Endodermal cell (in vitro differentiated cells): ENCODE data around the gene ATG10. TPM values are rescaled to one million over a fixed set of nuclear protein-coding genes. Genes with fewer than 3 reads are reported as not detected.
A peak's percentile ranks its signal among the peaks of the same experiment; 100 is the strongest.
"Not testable (repeated sequence)": the region's sequence is repeated elsewhere in the genome, so short reads cannot be mapped to it uniquely, and the experiment has no call there.

Source experiments
- DNase-seq: peaks from one replicate; pipeline ENCODE4 v3.0.0-alpha.2; 2017
- H3K27ac ChIP-seq: 2 replicates; pipeline ENCODE4 v1.5.1; 2013; ENCODE audit warnings: mild to moderate bottlenecking, low read depth, low read length, moderate library complexity
- H3K27me3 ChIP-seq: 2 replicates; pipeline ENCODE4 v1.6.1; 2013; ENCODE audit warnings: mild to moderate bottlenecking, low read length, moderate library complexity; ENCODE audit not compliant: insufficient read depth, control insufficient read depth, poor library complexity, severe bottlenecking
- H3K36me3 ChIP-seq: 2 replicates; pipeline ENCODE4 v1.7.0; 2013; ENCODE audit warnings: mild to moderate bottlenecking, low read length, moderate library complexity; ENCODE audit not compliant: control insufficient read depth, insufficient read depth
- H3K4me1 ChIP-seq: one replicate; pipeline ENCODE4 v1.7.0; 2013; ENCODE audit warnings: low read length; ENCODE audit not compliant: control insufficient read depth, insufficient read depth
- H3K4me3 ChIP-seq: 2 replicates; pipeline ENCODE4 v1.5.1; 2013; ENCODE audit warnings: mild to moderate bottlenecking, low read length, moderate library complexity
- H3K9ac ChIP-seq: 2 replicates; pipeline ENCODE4 v1.6.1; 2013; ENCODE audit warnings: mild to moderate bottlenecking, low read length, moderate library complexity; ENCODE audit not compliant: poor library complexity, severe bottlenecking; ENCODE audit errors: extremely low read depth
- H3K9me3 ChIP-seq: 2 replicates; pipeline ENCODE4 v1.6.1; 2013; ENCODE audit warnings: mild to moderate bottlenecking, low read length, moderate library complexity; ENCODE audit not compliant: control insufficient read depth
- H3K27ac Mint-ChIP-seq: 2 replicates; pipeline ENCODE4 v1.8.0; 2020; ENCODE audit warnings: mixed read lengths
- H3K27me3 Mint-ChIP-seq: 2 replicates; pipeline ENCODE4 v1.8.0; 2021; ENCODE audit warnings: mild to moderate bottlenecking, mixed read lengths; ENCODE audit not compliant: insufficient read depth
- H3K36me3 Mint-ChIP-seq: 2 replicates; pipeline ENCODE4 v1.8.0; 2020; ENCODE audit warnings: low read depth, mixed read lengths
- H3K4me1 Mint-ChIP-seq: 2 replicates; pipeline ENCODE4 v1.8.0; 2020; ENCODE audit warnings: mixed read lengths
- H3K4me3 Mint-ChIP-seq: 2 replicates; pipeline ENCODE4 v1.8.0; 2020; ENCODE audit warnings: mild to moderate bottlenecking, moderate library complexity, mixed read lengths
- H3K9me3 Mint-ChIP-seq: 2 replicates; pipeline ENCODE4 v1.8.0; 2020; ENCODE audit warnings: mild to moderate bottlenecking, mixed read lengths
- WGBS, 2 experiments: methylation state at CpG; one replicate each; pipeline versions ENCODE4 v1.1.5 to v1.1.7; 2013; ENCODE audit warnings: missing lambda C conversion rate in 2 of 2, mixed read lengths in 1 of 2; ENCODE audit not compliant: insufficient coverage in 1 of 2, insufficient read length in 1 of 2; 5-methylcytosine and 5-hydroxymethylcytosine counted together
- total RNA-seq, 2 donors: library from RNA; stranded (reverse); fragmentation: NEBNext Ultra II Directional in 1 of 2; extraction: Animal tissue kit (Norgen Biotek cat#: 25700) in 1 of 2; gene quantifications; 2 replicates in 1 of 2; 3 replicates in 1 of 2; pipeline ENCODE4 v1.2.1, GENCODE V29; 2021
- TF ChIP-seq, protein P1 (sequence below): fragments of 200-600 bp; sonication (generic); conservative IDR thresholded peaks from 2 replicates; pipeline ENCODE4 v1.5.0; 2021; ENCODE audit warnings: antibody characterized with exemption, mild to moderate bottlenecking

The ATG10 gene
- total RNA-seq, 2 donors from 2014 or later, result 17.9 to 22.6 TPM

DNA sequence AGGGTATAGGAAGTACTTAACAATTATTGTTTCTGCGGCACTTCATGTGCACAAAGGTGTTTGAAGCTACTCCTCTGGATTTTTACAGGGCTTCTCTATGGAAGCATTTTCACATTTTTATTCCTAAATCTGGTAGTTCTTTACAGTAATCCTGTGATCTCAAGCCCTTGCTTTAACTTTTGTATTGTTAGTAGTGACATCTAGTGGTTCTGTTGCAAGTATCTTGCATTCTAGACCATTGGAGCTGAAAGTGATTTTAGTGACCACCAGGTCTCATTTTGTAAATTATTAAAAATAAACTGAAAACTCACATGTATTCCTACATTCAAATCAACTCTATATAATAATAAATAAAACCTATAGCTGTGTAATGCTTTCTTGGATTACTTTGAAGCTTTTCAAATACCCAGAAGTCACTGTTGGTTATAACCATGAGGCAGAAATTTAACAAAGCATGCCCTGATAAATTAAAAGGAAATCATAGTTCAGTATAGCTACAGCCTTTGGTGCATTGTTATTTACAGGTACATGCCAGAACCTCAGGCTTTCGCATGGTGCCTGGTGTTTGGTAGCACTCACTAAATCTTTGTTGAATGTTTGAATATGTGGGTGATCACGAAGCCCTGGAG, 287.5 kb downstream of the ATG10 start:
- Mint-ChIP-seq H3K9me3 (peaks cover under 1% of the 10 kb centered on the region), H3K27ac (no peak overlapping the region), H3K27me3 (no peaks in the 10 kb centered on the region), H3K4me1 (peaks cover 21% of the 10 kb centered on the region), H3K36me3 (peaks cover under 1% of the 10 kb centered on the region), H3K4me3 (no peak overlapping the region)
- 84 to 86% methylated on average over 2 to 3 of the region's 3 CpGs for WGBS, 2 experiments
- Histone ChIP-seq H3K27ac (no peak overlapping the region), H3K4me1 (no peaks in the 10 kb centered on the region), H3K9ac (no peak overlapping the region), H3K9me3 (no peaks in the 10 kb centered on the region), H3K36me3 (no peaks in the 10 kb centered on the region), H3K27me3 (no peaks in the 10 kb centered on the region), H3K4me3 (no peak overlapping the region)
- no peak for DNase-seq
- TF ChIP-seq, protein P1, sequence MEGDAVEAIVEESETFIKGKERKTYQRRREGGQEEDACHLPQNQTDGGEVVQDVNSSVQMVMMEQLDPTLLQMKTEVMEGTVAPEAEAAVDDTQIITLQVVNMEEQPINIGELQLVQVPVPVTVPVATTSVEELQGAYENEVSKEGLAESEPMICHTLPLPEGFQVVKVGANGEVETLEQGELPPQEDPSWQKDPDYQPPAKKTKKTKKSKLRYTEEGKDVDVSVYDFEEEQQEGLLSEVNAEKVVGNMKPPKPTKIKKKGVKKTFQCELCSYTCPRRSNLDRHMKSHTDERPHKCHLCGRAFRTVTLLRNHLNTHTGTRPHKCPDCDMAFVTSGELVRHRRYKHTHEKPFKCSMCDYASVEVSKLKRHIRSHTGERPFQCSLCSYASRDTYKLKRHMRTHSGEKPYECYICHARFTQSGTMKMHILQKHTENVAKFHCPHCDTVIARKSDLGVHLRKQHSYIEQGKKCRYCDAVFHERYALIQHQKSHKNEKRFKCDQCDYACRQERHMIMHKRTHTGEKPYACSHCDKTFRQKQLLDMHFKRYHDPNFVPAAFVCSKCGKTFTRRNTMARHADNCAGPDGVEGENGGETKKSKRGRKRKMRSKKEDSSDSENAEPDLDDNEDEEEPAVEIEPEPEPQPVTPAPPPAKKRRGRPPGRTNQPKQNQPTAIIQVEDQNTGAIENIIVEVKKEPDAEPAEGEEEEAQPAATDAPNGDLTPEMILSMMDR, result peak; percentile 73

DNA sequence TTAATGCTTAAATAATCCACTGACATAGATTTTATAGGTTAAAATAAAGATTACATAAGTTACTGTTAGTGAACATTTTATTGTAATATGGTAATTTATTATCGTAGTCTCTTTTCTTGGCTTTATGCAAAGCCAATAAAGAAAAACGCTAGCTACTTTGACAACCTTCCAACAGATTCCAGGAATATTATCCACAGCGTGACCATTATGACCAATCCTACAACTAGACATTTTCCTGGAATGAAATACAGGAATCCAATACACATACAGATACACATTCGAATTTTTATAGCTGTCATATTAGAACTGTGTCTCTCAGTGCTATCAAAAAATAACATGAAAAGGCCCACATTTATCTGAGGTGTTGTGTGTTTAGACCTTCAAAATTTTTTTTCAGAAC, 293.2 kb downstream of the ATG10 start:
- H3K36me3 ChIP-seq, result no peaks in the 10 kb centered on the region
- Mint-ChIP-seq H3K4me1 (peaks cover 4% of the 10 kb centered on the region), H3K27ac (no peak overlapping the region), H3K36me3 (peaks cover 29% of the 10 kb centered on the region), H3K27me3 (no peaks in the 10 kb centered on the region), H3K9me3 (peaks cover 16% of the 10 kb centered on the region), H3K4me3 (no peak overlapping the region)
- H3K27me3 ChIP-seq, result no peaks in the 10 kb centered on the region
- H3K9me3 ChIP-seq, result peaks cover 8% of the 10 kb centered on the region
- no peak overlapping the region for H3K27ac ChIP-seq
- TF ChIP-seq, protein P1, result no peak
- no peak overlapping the region for H3K9ac ChIP-seq
- H3K4me1 ChIP-seq, result no peaks in the 10 kb centered on the region
- DNase-seq, result no peak
- 88 to 93% methylated on average over 3 to 4 of the region's 4 CpGs for WGBS, 2 experiments
- no peak overlapping the region for H3K4me3 ChIP-seq

DNA sequence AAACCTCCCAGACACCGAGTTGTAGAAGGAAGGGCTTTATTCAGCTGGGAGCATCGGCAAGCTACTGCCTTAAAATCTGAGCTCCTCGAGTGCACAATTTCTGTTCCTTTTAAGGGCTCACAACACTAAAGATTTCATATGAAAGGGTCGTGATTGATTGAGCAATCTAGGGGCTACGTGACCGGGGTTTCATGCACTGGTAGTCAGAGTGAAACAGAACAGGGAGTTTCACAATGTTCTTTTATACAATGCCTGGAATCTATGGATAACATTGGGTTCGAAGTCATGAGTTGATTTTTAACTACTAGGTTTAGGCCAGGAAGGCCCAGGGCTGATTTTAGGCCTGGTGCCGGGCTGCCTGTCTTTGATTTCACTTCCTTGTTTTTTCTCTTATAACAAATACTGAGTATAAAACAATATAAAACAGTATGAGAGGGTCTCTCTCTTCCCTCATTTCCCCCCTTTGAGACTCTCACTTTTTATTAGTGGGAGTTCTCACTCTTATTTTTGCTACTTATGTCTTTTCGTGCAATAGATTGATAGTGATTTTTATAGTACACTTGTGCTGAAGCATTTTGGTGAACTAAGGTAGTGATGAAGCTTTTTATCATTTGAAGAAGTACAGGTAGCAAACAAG, 295.6 kb downstream of the ATG10 start:
- H3K27ac ChIP-seq, H3K36me3 ChIP-seq, DNase-seq, H3K9me3 ChIP-seq, H3K4me3 ChIP-seq, H3K9ac ChIP-seq, H3K27ac Mint-ChIP-seq, H3K27me3 Mint-ChIP-seq, H3K4me3 Mint-ChIP-seq, H3K4me1 ChIP-seq, H3K27me3 ChIP-seq: not testable (repeated sequence)
- H3K36me3 Mint-ChIP-seq, result peaks cover 30% of the 10 kb centered on the region
- H3K9me3 Mint-ChIP-seq, result peaks cover 16% of the 10 kb centered on the region
- WGBS, 2 experiments, result 96% methylated on average over 4 to 9 of the region's 9 CpGs
- H3K4me1 Mint-ChIP-seq, result peaks cover 14% of the 10 kb centered on the region

DNA sequence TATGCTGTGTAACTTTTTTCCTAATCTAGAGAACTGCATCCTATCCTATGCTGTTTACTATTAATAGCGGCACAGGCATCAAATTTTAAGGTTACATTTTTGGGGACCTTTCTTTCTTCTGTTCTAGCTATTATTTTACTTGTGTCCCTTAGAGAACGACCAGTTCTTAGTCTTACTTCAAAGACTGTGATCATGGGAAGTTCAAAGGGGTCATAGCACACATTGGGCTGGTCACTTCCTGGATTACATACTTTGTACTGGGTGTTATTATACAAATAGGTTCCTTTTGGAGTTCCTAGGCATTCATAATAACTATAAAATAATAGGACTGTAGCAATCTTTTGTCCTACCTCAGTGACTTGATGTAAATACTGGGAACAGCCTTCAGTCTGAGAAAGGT, 297.5 kb downstream of the ATG10 start:
- not testable (repeated sequence) for DNase-seq, H3K4me3 ChIP-seq, H3K27ac Mint-ChIP-seq, H3K9me3 ChIP-seq, H3K27ac ChIP-seq, H3K27me3 Mint-ChIP-seq, H3K4me3 Mint-ChIP-seq, H3K9ac ChIP-seq, H3K36me3 ChIP-seq, H3K27me3 ChIP-seq, H3K4me1 ChIP-seq
- Mint-ChIP-seq H3K9me3 (peaks cover 15% of the 10 kb centered on the region), H3K36me3 (peaks cover 41% of the 10 kb centered on the region), H3K4me1 (peaks cover 15% of the 10 kb centered on the region)
- 93% methylated on average over 2 of the region's 2 CpGs; no CpG with 5 or more reads in 1 of the 2 experiments for WGBS, 2 experiments

DNA sequence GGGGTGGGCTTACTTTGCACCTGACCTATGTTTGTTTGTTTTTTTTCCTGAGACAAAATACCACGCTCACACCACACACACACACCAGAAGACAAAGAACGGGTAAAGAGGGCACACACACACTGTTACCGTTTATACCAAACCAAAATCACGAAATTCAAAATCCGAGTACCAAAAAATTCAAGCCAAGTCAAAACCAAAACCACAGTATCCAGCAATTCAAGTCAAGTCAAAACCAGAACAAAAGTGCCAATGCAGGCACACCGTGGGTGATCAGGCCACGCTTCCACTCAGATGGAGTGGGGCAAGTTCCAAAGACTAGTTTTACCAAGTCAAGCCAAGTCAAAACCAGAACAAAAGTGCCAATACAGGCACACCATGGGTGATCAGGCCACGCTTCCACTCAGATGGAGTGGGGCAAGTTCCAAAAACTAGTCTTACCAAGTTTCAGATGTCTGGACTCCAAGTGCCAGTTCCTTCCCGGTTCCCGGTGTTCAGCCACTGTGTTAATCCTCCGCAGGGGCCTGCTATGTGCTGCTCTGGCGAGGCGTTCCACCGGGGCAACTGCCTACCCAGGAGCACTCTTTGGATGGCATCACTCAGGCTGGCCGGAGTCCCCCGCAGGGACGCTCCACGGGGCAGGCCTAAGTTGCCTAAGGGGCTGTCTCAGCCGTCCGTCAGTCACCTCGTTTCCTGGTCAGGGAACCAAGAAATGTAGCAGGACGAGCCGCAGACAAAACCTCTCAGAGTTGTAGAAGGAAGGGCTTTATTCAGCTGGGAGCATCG, 300.9 kb downstream of the ATG10 start:
- DNase-seq, result peak; percentile 71
- peak overlapping the region; percentile 44 for H3K27ac Mint-ChIP-seq
- not testable (repeated sequence) for H3K27me3 Mint-ChIP-seq, H3K4me3 ChIP-seq, H3K4me1 ChIP-seq, H3K9me3 ChIP-seq, H3K9me3 Mint-ChIP-seq, H3K27me3 ChIP-seq, H3K9ac ChIP-seq, H3K27ac ChIP-seq, H3K4me3 Mint-ChIP-seq
- WGBS, 2 experiments, result 79 to 87% methylated on average over 15 to 24 of the region's 24 CpGs
- H3K4me1 Mint-ChIP-seq, result peaks cover 27% of the 10 kb centered on the region
- H3K36me3 Mint-ChIP-seq, result peaks cover 61% of the 10 kb centered on the region
- H3K36me3 ChIP-seq, result peaks cover 37% of the 10 kb centered on the region
